Uterus (tissue), 4 donors: ENCODE data around the gene PRLH. TPM values are rescaled to one million over a fixed set of nuclear protein-coding genes. Genes with fewer than 3 reads are reported as not detected.

Experiments used
- DNase-seq, 2 donors: peaks; one replicate each; pipeline ENCODE4 v3.0.0-alpha.2; 2019 to 2020
- H3K27ac ChIP-seq, 2 donors: fragments of 200-600 bp; sonication (generic); 1 replicate in 1 of 2; 2 replicates in 1 of 2; pipeline ENCODE4 v1.5.1; 2016 to 2018
- H3K27me3 ChIP-seq, 2 donors: fragments of 200-600 bp; sonication (generic); one replicate each; pipeline ENCODE4 v1.5.1; 2018 to 2019; ENCODE audit warnings: control low read depth in 1 of 2
- H3K36me3 ChIP-seq, 2 donors: fragments of 200-600 bp; sonication (generic); one replicate each; pipeline ENCODE4 v1.5.1; 2019; ENCODE audit warnings: control low read depth in 1 of 2
- H3K4me1 ChIP-seq, 2 donors: fragments of 200-600 bp; sonication (generic); one replicate each; pipeline ENCODE4 v1.5.1; 2018 to 2019; ENCODE audit warnings: control low read depth in 1 of 2
- H3K4me3 ChIP-seq, 2 donors: fragments of 200-600 bp; sonication (generic); 1 replicate in 1 of 2; 2 replicates in 1 of 2; pipeline ENCODE4 v1.5.1; 2018 to 2019; ENCODE audit warnings: mild to moderate bottlenecking in 1 of 2
- H3K9me3 ChIP-seq, 2 donors: fragments of 200-600 bp; sonication (generic); one replicate each; pipeline ENCODE4 v1.5.1; 2019; ENCODE audit warnings: control low read depth in 1 of 2
- POLR2A ChIP-seq, 2 donors: fragments of 450-650 bp; IDR thresholded peaks; one replicate each; pipeline ENCODE4 v1.6.1; 2016; ENCODE audit warnings: antibody characterized with exemption in 2 of 2, mild to moderate bottlenecking in 1 of 2, moderate library complexity in 1 of 2
- intact Hi-C: fragments of 100-400 bp; cut with DNase I; formaldehyde crosslinking; loops from one replicate; pipeline ENCODE4 v1.15.1; 2023; ENCODE audit warnings: low total_unique reads
- total RNA-seq, 4 donors: library from RNA; depleted of rRNA in 3 of 4; stranded (reverse); fragments of >200 nt in 3 of 4; gene quantifications; one replicate each; pipeline versions ENCODE4 v1.1.0 to v1.2.4, GENCODE V29; 2014 to 2023
- TF ChIP-seq, protein P1 (sequence below), 4 experiments: fragments of 200-600 bp in 2 of 4; fragments of 450-650 bp in 2 of 4; sonication (generic) in 2 of 4; IDR thresholded peaks; one replicate each; pipeline ENCODE4 v1.5.1; 2016 to 2019; ENCODE audit warnings: antibody characterized with exemption in 4 of 4, mild to moderate bottlenecking in 2 of 4, moderate library complexity in 1 of 4
- donor health status: DM: yes; HTN: yes; CAD: no.

The PRLH gene
- total RNA-seq, 4 donors from 2014 or later = not detected

DNA sequence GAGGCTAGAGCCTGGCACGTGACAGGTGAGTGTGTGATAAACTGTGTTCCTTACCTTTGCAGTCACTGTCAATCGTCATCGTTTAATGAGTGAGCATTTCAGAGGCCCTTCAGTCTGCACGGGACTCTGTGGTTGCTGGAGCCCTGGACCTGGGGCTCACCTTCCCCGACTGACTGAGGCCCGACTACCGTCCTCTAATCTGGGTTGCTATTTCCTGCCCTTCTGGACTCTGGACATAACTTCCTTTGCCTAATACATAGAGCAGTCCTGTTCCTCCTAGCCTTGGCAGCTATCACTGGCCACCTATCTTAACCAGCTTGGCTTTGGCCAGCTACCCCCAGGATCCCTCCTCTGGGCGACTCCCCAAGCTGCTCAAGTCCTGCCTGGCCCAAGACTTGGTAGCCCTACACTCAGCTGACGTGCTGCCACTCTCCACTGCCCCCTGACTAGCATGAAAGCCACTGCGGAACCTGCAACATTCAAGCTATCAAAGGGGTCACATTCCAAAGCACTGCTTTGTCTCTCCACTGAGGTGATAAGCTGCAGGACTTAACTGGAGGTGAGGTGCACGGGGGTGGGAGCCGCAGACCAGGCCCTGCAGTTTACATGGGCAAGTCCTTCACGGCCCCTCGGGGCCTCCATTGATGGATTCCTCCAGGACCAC, 35.2 kb downstream of the PRLH start:
- Histone ChIP-seq H3K4me1 (no peaks in the 10 kb centered on the region), H3K36me3 (no peaks in the 10 kb centered on the region), H3K27ac (peak overlapping the region; percentile 83 to 86), H3K4me3 (no peak overlapping the region), H3K9me3 (no peaks in the 10 kb centered on the region), H3K27me3 (no peaks in the 10 kb centered on the region)
- no peak for DNase-seq
- intact Hi-C loops = no loop called here
- no peak for TF ChIP-seq POLR2A (IDR thresholded peaks at IDR 0.05)
- TF ChIP-seq, protein P1, sequence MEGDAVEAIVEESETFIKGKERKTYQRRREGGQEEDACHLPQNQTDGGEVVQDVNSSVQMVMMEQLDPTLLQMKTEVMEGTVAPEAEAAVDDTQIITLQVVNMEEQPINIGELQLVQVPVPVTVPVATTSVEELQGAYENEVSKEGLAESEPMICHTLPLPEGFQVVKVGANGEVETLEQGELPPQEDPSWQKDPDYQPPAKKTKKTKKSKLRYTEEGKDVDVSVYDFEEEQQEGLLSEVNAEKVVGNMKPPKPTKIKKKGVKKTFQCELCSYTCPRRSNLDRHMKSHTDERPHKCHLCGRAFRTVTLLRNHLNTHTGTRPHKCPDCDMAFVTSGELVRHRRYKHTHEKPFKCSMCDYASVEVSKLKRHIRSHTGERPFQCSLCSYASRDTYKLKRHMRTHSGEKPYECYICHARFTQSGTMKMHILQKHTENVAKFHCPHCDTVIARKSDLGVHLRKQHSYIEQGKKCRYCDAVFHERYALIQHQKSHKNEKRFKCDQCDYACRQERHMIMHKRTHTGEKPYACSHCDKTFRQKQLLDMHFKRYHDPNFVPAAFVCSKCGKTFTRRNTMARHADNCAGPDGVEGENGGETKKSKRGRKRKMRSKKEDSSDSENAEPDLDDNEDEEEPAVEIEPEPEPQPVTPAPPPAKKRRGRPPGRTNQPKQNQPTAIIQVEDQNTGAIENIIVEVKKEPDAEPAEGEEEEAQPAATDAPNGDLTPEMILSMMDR (IDR thresholded peaks at IDR 0.05) = no peak

DNA sequence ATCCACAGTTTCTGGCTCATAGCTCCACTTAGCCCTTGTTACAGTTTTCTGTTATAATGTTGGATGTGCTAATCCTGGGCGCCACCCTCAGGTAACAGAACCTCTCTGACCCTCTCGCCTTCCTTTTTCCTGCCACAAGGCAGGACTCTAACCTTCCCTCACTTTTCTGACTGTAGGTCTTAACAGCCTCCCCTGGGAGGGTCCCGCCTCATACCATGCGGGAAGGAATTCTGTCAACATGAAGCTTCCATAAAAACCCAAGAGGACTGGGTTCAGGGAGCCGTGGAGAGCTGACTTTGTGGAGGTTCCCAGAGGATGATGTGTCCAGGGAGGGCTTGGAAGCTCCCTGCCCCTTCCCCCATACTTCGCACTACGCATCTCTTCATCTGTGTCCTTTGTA, 36.0 kb downstream of the PRLH start:
- no peak overlapping the region for H3K4me3 ChIP-seq
- H3K27me3 ChIP-seq = no peaks in the 10 kb centered on the region
- H3K27ac ChIP-seq = no peak overlapping the region
- no peaks in the 10 kb centered on the region for H3K4me1 ChIP-seq
- intact Hi-C loops = no loop called here
- no peaks in the 10 kb centered on the region for H3K9me3 ChIP-seq
- DNase-seq = no peak
- H3K36me3 ChIP-seq = no peaks in the 10 kb centered on the region
- TF ChIP-seq POLR2A (IDR thresholded peaks at IDR 0.05) = no peak
- TF ChIP-seq, protein P1 (IDR thresholded peaks at IDR 0.05) = no peak

DNA sequence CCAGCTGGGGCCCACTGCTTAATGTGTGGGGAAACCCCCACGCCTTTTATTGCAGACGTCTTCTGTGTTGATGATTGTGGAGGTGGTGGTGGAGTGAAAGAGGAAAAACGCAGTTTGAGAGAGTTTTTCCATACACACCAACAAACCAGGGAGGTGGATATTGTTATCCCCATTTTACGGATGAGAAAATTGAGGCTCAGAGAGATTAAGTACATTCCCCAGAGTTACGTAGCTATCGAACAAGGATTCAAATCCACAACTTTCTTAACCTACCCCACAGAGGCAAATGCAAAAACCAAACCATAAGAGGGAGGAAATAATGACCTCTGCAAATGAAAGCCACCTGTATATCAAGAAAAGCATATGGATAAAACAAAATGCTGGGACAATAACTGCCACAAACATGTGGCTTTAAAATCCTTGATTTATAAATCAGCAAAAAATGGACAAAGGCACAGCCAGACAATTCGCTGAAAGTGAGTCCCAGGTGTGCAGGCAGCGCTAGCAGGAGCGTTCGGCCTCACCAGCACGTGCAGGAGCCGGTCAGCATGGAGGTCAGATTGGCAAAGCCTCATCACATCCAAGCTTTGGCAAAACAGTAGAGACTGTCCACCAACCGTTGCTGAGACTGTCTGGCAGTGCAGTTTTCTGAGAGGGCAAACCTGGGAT, 36.8 kb downstream of the PRLH start:
- Histone ChIP-seq H3K9me3 (no peaks in the 10 kb centered on the region), H3K4me1 (no peaks in the 10 kb centered on the region), H3K36me3 (no peaks in the 10 kb centered on the region), H3K27me3 (no peaks in the 10 kb centered on the region), H3K27ac (peak overlapping the region in 1 of 2 donors; percentile 72), H3K4me3 (no peak overlapping the region)
- DNase-seq = no peak
- no peak for TF ChIP-seq POLR2A (IDR thresholded peaks at IDR 0.05)
- TF ChIP-seq, protein P1 (IDR thresholded peaks at IDR 0.05) = no peak
- intact Hi-C loops = no loop called here

DNA sequence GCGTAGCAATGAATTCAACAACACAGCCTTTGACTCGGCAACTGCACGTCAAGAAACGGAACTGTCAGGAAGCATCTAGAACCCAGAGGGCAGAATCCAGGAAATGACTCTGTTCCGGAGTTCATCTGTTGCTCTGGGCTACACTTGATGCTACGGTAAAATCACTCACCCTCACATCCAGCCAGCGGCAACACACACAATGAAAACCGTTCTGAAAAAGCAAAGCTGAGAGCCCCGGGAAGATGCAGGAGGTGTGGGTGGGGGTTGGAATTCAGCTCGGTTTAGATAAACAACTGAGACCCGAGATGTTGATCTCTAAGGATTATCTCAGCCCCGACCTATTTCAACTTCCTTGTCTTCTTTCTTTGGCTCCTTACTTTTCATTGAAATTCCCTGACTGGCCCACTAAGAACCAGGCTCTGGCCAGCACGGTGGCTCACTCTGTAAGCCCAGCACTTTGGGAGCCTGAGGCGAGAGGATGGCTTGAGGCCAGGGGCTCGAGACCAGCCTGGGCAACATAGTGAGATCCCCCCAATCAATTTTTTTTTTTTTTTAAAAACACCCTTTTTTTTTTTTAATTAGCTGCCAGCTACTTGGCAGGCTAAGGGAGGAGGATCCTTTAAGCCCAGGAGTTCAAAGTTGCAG, 37.5 kb downstream of the PRLH start:
- no peaks in the 10 kb centered on the region for H3K36me3 ChIP-seq
- TF ChIP-seq, protein P1 (IDR thresholded peaks at IDR 0.05) = no peak
- peak; percentile 17 to 67 for TF ChIP-seq POLR2A (IDR thresholded peaks at IDR 0.05)
- H3K27ac ChIP-seq = peak overlapping the region; percentile 2 to 72
- H3K4me1 ChIP-seq = no peaks in the 10 kb centered on the region
- intact Hi-C loops = no loop called here
- DNase-seq = peak in 1 of 2 donors; percentile 59
- no peak overlapping the region for H3K4me3 ChIP-seq
- H3K9me3 ChIP-seq = no peaks in the 10 kb centered on the region
- no peaks in the 10 kb centered on the region for H3K27me3 ChIP-seq

DNA sequence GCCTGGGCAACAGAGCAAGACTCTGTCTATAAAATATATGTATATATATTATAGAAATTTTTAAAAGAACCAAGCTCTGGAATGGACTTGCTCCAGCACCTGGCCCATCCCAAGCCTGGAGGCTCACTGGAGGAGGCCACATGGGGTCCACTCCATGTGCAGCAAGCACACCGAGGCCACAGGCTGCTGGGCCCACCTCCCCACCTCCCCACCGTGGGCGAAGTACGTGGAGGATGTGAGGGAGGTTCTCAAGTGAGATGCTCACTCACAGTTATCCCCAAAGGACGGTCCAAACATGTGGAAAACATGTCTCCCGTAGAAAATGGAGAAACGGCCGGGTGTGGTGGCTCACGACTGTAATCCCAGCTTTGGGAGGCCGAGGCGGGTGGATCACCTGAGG, 38.0 kb downstream of the PRLH start:
- peak overlapping the region in 1 of 2 donors; percentile 72 for H3K27ac ChIP-seq
- no peak overlapping the region for H3K4me3 ChIP-seq
- no peaks in the 10 kb centered on the region for H3K36me3 ChIP-seq
- H3K27me3 ChIP-seq = no peaks in the 10 kb centered on the region
- H3K4me1 ChIP-seq = no peaks in the 10 kb centered on the region
- H3K9me3 ChIP-seq = no peaks in the 10 kb centered on the region
- intact Hi-C loops = no loop called here
- DNase-seq = no peak
- TF ChIP-seq, protein P1 (IDR thresholded peaks at IDR 0.05) = no peak
- TF ChIP-seq POLR2A (IDR thresholded peaks at IDR 0.05) = no peak
